IMR-90 (cell line): ENCODE data around the gene CELSR1. TPM values are rescaled to one million over a fixed set of nuclear protein-coding genes. Genes with fewer than 3 reads are reported as not detected.

Source experiments
- ATAC-seq: fragments of 200-7000 bp; cut with Tn5 transposase; 2 replicates; pipeline ENCODE4 v1.9.1; 2020; ENCODE audit warnings: low read depth, mild to moderate bottlenecking, moderate library complexity
- BruUV-seq: library from RNA; stranded (reverse); fragments of 400-500 nt; replicated peaks from 2 replicates; lab custom pipeline; 2021; lab: Mats Ljungman, UMichigan
- CTCF ChIA-PET: fragments of 300-600 bp; formaldehyde crosslinking; extraction: SDS; loops from one replicate; lab custom pipeline; 2021; ENCODE audit warnings: antibody characterized with exemption; lab: Yijun Ruan, JAX
- POLR2A ChIA-PET: fragments of 300-600 bp; sonication (Branson Sonifier 250); formaldehyde crosslinking; loops from one replicate; lab custom pipeline; 2022; ENCODE audit warnings: antibody characterized with exemption; ENCODE audit not compliant: unreplicated experiment; lab: Charles Lee
- DNase-seq: peaks from one replicate; pipeline ENCODE4 v3.0.0; 2013
- H2AFZ ChIP-seq: replicated peaks from 2 replicates; pipeline ENCODE3; 2013; ENCODE audit warnings: low read length, mild to moderate bottlenecking; ENCODE audit not compliant: poor library complexity
- H2AK5ac ChIP-seq: 2 replicates; pipeline ENCODE4 v1.6.1; 2013; ENCODE audit warnings: low read depth, low read length, inconsistent platforms
- H2AK9ac ChIP-seq: replicated peaks from 2 replicates; pipeline ENCODE3; 2013; ENCODE audit warnings: mild to moderate bottlenecking, low read depth, low read length, moderate library complexity; ENCODE audit not compliant: poor library complexity
- H2BK120ac ChIP-seq: 2 replicates; pipeline ENCODE4 v1.6.1; 2013; ENCODE audit warnings: low read depth, low read length, inconsistent platforms
- H2BK15ac ChIP-seq: 3 replicates; pipeline ENCODE4 v1.6.1; 2013; ENCODE audit warnings: low read depth, low read length, inconsistent platforms
- H2BK20ac ChIP-seq: 2 replicates; pipeline ENCODE4 v1.6.1; 2013; ENCODE audit warnings: low read depth, mild to moderate bottlenecking, inconsistent platforms, low read length, moderate library complexity
- H2BK5ac ChIP-seq: 2 replicates; pipeline ENCODE4 v1.6.1; 2013; ENCODE audit warnings: mild to moderate bottlenecking, low read depth, low read length, inconsistent platforms; ENCODE audit not compliant: poor library complexity, severe bottlenecking
- H3K14ac ChIP-seq: replicated peaks from 2 replicates; pipeline ENCODE4 v1.6.1; 2013; ENCODE audit warnings: low read depth, low read length, inconsistent platforms
- H3K18ac ChIP-seq: 2 replicates; pipeline ENCODE4 v1.6.1; 2013; ENCODE audit warnings: low read depth, low read length, control low read depth
- H3K23ac ChIP-seq: 2 replicates; pipeline ENCODE4 v1.6.1; 2013; ENCODE audit warnings: low read depth, low read length, inconsistent platforms
- H3K27ac ChIP-seq: 2 replicates; pipeline ENCODE4 v1.5.1; 2013; ENCODE audit warnings: mild to moderate bottlenecking, control low read depth, low read length; ENCODE audit not compliant: insufficient read depth
- H3K27me3 ChIP-seq: 2 replicates; pipeline ENCODE4 v1.6.1; 2013; ENCODE audit warnings: low read length; ENCODE audit not compliant: control insufficient read depth, insufficient read depth
- H3K36me3 ChIP-seq: 2 replicates; pipeline ENCODE4 v1.6.1; 2013; ENCODE audit warnings: low read length, mixed read lengths; ENCODE audit not compliant: control insufficient read depth, insufficient read depth
- H3K4ac ChIP-seq: 2 replicates; pipeline ENCODE4 v1.6.1; 2013; ENCODE audit warnings: low read depth, low read length, inconsistent platforms
- H3K4me1 ChIP-seq: 2 replicates; pipeline ENCODE4 v1.6.1; 2013; ENCODE audit warnings: low read length, mixed read lengths; ENCODE audit not compliant: control insufficient read depth, insufficient read depth
- H3K4me2 ChIP-seq: 2 replicates; pipeline ENCODE4 v1.6.1; 2013; ENCODE audit warnings: low read depth, mild to moderate bottlenecking, control low read depth, low read length, moderate library complexity
- H3K4me3 ChIP-seq: 2 replicates; pipeline ENCODE4 v1.5.1; 2013; ENCODE audit warnings: low read depth, mild to moderate bottlenecking, control low read depth, low read length, moderate library complexity; ENCODE audit not compliant: insufficient read depth
- H3K56ac ChIP-seq: 2 replicates; pipeline ENCODE4 v1.6.1; 2013; ENCODE audit warnings: low read length, inconsistent platforms; ENCODE audit not compliant: insufficient read depth; ENCODE audit errors: extremely low read depth
- H3K79me1 ChIP-seq, 2 experiments: 2 replicates each; pipeline ENCODE4 v1.6.1; 2013; ENCODE audit warnings: low read length in 2 of 2, inconsistent platforms in 1 of 2, low read depth in 1 of 2
- H3K9ac ChIP-seq: 2 replicates; pipeline ENCODE4 v1.6.1; 2013; ENCODE audit warnings: low read depth, low read length, control low read depth
- H3K9me1 ChIP-seq: 2 replicates; pipeline ENCODE4 v1.6.1; 2013; ENCODE audit warnings: low read length, inconsistent platforms; ENCODE audit not compliant: insufficient read depth
- H3K9me3 ChIP-seq: 2 replicates; pipeline ENCODE4 v1.6.1; 2013; ENCODE audit warnings: low read length; ENCODE audit not compliant: control insufficient read depth, insufficient read depth
- H4K20me1 ChIP-seq: 2 replicates; pipeline ENCODE4 v1.6.1; 2013; ENCODE audit warnings: low read length, inconsistent platforms; ENCODE audit not compliant: insufficient read depth
- H4K5ac ChIP-seq: 2 replicates; pipeline ENCODE4 v1.6.1; 2013; ENCODE audit warnings: mild to moderate bottlenecking, low read depth, low read length, control low read depth
- H4K8ac ChIP-seq, 2 experiments: 2 replicates each; pipeline ENCODE4 v1.6.1; 2013; ENCODE audit warnings: low read depth in 2 of 2, low read length in 2 of 2, control low read depth in 1 of 2, inconsistent platforms in 1 of 2
- H4K91ac ChIP-seq: 2 replicates; pipeline ENCODE4 v1.6.1; 2013; ENCODE audit warnings: low read depth, low read length, inconsistent platforms; ENCODE audit not compliant: insufficient read depth
- CHD1 ChIP-seq: IDR thresholded peaks from 2 replicates; pipeline ENCODE4 v1.6.1; 2012; ENCODE audit warnings: low read depth, low read length, improper control_type of control experiment
- NFE2L2 ChIP-seq: fragments of 150-350 bp; IDR thresholded peaks from 2 replicates; pipeline ENCODE4 v1.6.1; 2016; ENCODE audit warnings: low read depth, mild to moderate bottlenecking, low read length
- RAD21 ChIP-seq: IDR thresholded peaks from 2 replicates; pipeline ENCODE4 v1.6.1; 2012; ENCODE audit warnings: low read length, improper control_type of control experiment
- SMC3 ChIP-seq: fragments of 150-350 bp; IDR thresholded peaks from 2 replicates; pipeline ENCODE4 v1.6.1; 2016; ENCODE audit warnings: low read depth, mild to moderate bottlenecking, antibody characterized with exemption, low read length, moderate library complexity
- WGBS, 2 experiments: methylation state at CpG; one replicate each; pipeline versions ENCODE4 v1.1.5 to v1.1.7; 2013; ENCODE audit warnings: missing lambda C conversion rate in 2 of 2; ENCODE audit not compliant: insufficient read length in 1 of 2; ENCODE audit errors: extremely low coverage in 2 of 2; 5-methylcytosine and 5-hydroxymethylcytosine counted together
- dilution Hi-C: fragments of 300-500 bp; cut with HindIII; formaldehyde crosslinking; loops from one replicate; pipeline ENCODE4 v1.14.3; 2018; ENCODE audit warnings: low sequenced_read_pairs; ENCODE audit not compliant: unreplicated experiment
- in situ Hi-C: fragments of 300-500 bp; cut with MboI; formaldehyde crosslinking; loops from 3 replicates; pipeline ENCODE4 v1.14.3; 2019; ENCODE audit warnings: low sequenced_read_pairs, inconsistent platforms, mixed read lengths
- intact Hi-C: fragments of 100-400 bp; cut with micrococcal nuclease; formaldehyde crosslinking; loops from 2 replicates; pipeline ENCODE4 v1.10.0; 2022
- polyA plus RNA-seq, 3 experiments: library from polyadenylated mRNA; depleted of rRNA; stranded (reverse); fragments of >200 nt; gene quantifications; 2 replicates each; pipeline ENCODE4 v1.2.3, GENCODE V29; 2012; ENCODE audit warnings: low replicate concordance in 1 of 3
- total RNA-seq: library from RNA; depleted of rRNA; stranded (reverse); fragments of >200 nt; gene quantifications from 2 replicates; pipeline ENCODE4 v1.2.3, GENCODE V29; 2012

Gene CELSR1
- total and polyA plus RNA-seq, 2 of the 4 experiments (the other 2 are of a cell fraction), result 0.36 to 0.82 TPM

- TF ChIP-seq NFE2L2, result no peak
These were observed 183.0 kb downstream of the CELSR1 start (continued) for GRCh38 chr22:46354176-46354992.

GRCh38 chr22:46353483-46354105, 183.8 kb downstream of the CELSR1 start:
- no peak overlapping the region for H3K14ac ChIP-seq
- H3K27me3 ChIP-seq, result no peaks in the 10 kb centered on the region
- POLR2A ChIA-PET, result interaction anchor here (0.5 kb wide), 1 partner anchor 1037 kb away, joined by 3 read pairs; no protein-coding TSS in a partner anchor
- intact Hi-C loops (no loop called here), dilution Hi-C loops (no loop called here), in situ Hi-C loops (no loop called here)
- H2BK20ac ChIP-seq, result no peak overlapping the region
- no peak overlapping the region for H3K9ac ChIP-seq
- no peak overlapping the region for H4K5ac ChIP-seq
- no peaks in the 10 kb centered on the region for H3K9me3 ChIP-seq
- H4K20me1 ChIP-seq, result peaks cover 35% of the 10 kb centered on the region
- ATAC-seq (no peak), DNase-seq (no peak)
- H3K4me1 ChIP-seq, result no peaks in the 10 kb centered on the region
- H3K4me3 ChIP-seq, result no peak overlapping the region
- no peak overlapping the region for H3K4ac ChIP-seq
- no peak overlapping the region for H2AFZ ChIP-seq
- CTCF ChIA-PET, result no interaction called here
- no peak overlapping the region for H2AK9ac ChIP-seq
- no peak overlapping the region for H3K4me2 ChIP-seq
- H2BK5ac ChIP-seq, result no peak overlapping the region
- H2BK120ac ChIP-seq, result no peak overlapping the region
- H4K8ac ChIP-seq, result no peak overlapping the region
- peaks cover 71% of the 10 kb centered on the region for H3K36me3 ChIP-seq
- 100% methylated on average over 3 of the region's 8 CpGs; no CpG with 5 or more reads in 1 of the 2 experiments for WGBS, 2 experiments
- H3K18ac ChIP-seq, result no peak overlapping the region
- peaks cover 5 to 7% of the 10 kb centered on the region in 2 experiments; a peak in 3 of 4 replicates for H3K79me1 ChIP-seq
- TF ChIP-seq CHD1 (no peak), SMC3 (no peak), RAD21 (no peak)
- H4K91ac ChIP-seq, result no peak overlapping the region
- no peak overlapping the region for H2AK5ac ChIP-seq
- H3K56ac ChIP-seq, result no peak overlapping the region
- H3K9me1 ChIP-seq, result no peaks in the 10 kb centered on the region
- no peak overlapping the region for H3K23ac ChIP-seq
- BruUV-seq, result no TSS peak
- no peak overlapping the region for H2BK15ac ChIP-seq
- H3K27ac ChIP-seq, result no peak overlapping the region
